ENCODE data around the gene SLC49A3.
"Not testable (repeated sequence)": the region's sequence is repeated elsewhere in the genome, so short reads cannot be mapped to it uniquely, and the experiment has no call there.

SLC49A3 gene

GRCh38 chr4:688854-689681 lies at the start of gene SLC49A3:
TSS of gene SLC49A3 (minus strand) at chr4:689151. CDS start at chr4:689127, 24 bp downstream.
- DNase-seq = no peak

GRCh38 chr4:736561-736960 lies 47.6 kb upstream of the SLC49A3 start:
- DNase-seq = not testable (repeated sequence)

- no peak for DNase-seq
Observed at GRCh38 chr4:735583-735982, 46.6 kb upstream of the SLC49A3 start.

DNA sequence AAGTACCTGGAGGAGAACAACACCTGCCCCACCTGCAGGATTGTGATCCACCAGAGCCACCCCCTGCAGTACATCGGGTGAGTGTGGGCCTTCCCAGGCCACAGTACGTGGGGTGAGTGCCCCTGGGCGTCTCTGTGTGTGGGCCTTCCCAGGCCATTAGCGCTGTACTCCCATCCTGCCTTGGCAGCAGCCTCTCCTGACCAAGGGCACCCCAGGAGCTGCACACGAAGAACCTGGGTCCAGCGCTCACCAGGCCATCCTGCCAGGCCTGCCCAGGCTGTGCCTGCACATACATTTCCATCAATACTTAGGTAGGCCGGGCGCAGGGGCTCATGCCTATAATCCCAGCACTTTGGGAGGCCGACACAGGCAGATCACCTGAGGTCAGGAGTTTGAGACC lies 46.0 kb upstream of the SLC49A3 start:
- no peak for DNase-seq

DNA sequence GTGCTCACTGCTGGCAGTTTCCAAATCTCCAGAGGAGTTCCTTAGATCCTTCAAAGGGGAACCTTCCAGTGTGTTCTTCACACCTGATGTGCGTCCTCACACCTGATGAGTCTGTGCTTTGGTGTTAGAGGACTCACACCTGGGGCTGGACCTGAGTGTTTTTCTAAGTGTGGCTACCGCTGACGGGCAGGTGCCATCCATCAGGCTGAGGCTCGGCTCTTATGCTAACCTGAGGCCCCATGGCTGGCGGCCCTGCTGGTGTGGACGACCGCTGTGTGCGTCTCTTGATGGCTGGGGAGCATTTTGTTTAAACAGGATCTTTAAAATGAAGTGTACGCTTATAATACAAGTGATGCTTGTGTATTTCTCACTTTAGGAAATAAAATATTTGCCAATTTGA lies 45.1 kb upstream of the SLC49A3 start:
- DNase-seq = no peak

- DNase-seq = no peak
Observed at GRCh38 chr4:733631-733980, 44.7 kb upstream of the SLC49A3 start.

- DNase-seq = no peak
Observed at GRCh38 chr4:732911-733630, 44.1 kb upstream of the SLC49A3 start.

DNA sequence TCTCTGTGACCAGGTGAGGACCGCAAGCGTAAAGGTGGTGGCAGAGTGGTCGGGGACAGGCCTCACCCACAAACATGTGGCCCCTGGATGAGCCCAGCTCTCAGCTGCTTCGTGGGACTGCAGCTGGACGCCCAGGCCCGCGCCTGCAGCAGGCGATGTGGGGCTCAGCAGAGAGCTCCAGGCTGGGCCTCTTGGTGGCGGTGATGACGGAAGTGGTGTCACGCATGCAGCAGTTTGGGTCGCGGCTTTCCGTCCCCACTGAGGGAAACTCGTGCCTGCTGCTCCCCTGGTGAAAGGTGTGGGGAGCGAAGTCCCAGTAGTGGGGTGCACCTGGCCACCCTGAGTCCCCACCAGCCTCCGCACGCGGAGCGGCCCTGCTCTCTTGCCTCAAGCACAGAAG lies 43.5 kb upstream of the SLC49A3 start:
- DNase-seq = no peak

DNA sequence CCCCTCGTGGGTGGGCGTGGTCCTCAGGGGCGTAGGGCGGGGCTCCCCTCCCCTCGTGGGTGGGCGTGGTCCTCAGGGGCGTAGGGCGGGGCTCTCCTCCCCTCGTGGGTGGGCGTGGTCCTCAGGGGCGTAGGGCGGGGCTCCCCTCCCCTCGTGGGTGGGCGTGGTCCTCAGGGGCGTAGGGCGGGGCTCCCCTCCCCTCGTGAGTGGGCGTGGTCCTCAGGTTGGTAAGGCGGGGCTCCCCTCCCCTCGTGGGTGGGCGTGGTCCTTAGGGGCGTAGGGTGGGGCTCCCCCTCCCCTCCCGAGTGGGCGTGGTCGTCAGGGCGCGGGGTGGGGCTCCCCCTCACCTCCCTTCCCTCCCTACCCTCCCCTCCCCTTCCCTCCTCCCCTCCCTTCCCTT lies 43.0 kb upstream of the SLC49A3 start:
- not testable (repeated sequence) for DNase-seq

DNA sequence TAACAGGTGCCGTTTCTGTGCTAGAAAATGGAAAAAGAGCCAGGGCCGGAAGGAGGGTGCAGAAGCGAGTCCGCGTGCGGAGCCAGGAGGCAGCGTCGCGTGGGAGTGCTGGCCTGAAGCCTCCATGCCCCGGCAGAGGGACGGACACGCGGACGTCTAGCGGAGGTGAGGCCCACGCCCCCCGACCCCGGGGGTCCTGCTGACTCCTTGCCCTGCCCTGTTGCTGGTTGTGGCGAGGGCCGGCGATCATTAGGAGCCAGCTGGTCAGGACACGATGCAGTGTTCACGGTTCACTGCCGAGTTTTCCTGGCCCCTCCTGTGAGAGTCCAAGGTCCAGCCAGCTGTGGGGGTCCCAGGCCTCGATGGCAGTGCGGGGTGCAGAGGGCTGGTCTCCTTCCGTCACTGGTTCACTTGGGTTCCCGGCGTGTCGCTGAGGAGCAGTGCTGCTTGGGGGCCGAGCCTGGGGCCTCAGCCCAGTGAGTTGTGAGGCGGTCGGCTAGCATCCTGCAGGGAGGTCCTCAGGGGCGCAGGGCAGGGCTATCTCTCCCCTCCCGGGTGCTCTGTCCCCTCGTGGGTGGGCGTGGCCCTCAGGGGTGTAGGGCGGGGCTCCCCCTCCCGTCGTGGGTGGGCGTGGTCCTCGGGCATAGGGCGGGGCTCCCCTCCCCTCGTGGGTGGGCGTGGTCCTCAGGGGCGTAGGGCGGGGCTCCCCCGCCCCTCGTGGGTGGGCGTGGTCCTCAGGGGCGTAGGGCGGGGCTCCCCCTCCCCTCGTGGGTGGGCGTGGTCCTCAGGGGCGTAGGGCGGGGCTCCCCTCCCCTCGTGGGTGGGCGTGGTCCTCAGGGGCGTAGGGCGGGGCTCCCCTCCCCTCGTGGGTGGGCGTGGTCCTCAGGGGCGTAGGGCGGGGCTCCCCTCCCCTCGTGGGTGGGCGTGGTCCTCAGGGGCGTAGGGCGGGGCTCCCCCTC lies 42.3 kb upstream of the SLC49A3 start:
- not testable (repeated sequence) for DNase-seq

GRCh38 chr4:730511-730910 lies 41.6 kb upstream of the SLC49A3 start:
- DNase-seq = no peak

DNA sequence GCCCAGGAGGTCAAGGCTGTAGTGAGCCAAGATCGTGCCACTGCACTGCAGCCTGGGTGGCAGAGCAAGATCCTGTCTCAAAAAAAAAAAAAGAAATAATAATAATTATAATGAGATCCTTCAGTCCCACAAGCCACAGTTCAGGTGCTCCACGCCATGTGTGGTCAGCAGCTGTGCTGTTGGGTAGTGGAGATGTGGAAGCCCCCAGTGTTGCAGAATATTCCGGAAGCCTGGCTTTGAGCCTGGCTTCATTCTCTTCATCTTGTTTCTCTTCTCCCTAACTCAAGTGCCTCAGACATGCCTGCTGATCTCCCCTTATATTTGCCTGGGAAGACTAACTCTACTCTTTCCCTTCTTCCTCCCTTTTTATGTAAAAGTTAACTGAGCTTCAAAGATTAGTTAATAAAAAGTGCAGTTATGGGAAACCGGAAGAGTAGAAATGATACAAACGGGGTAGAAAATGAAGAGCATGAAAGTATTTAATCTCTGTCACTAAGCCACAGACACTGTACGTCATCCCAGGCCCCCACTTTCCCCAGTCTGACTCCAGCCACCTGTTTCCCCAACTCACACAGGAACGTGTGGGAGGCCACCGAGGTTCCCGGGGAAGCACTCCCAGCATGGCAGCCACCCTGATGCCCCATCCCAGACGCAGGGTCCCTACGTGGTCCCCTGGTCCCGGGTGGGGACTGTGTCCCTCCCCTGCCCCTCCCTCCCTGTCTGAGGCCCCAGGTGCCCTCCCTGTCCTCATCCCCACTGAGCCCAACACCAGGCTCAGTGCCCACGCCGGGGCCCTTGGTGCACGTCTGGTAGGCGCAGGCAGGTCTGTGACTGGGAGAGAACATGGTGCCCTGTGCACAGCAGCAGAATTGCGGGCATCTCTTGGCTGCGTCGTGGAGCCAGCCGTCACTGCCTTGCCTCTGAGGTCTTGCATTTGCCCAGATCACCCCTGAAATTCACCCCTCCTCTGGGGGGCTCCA lies 40.7 kb upstream of the SLC49A3 start:
- no peak for DNase-seq

GRCh38 chr4:727576-727975 lies 38.6 kb upstream of the SLC49A3 start:
- DNase-seq = no peak

GRCh38 chr4:726838-727237 lies 37.9 kb upstream of the SLC49A3 start:
- no peak for DNase-seq

GRCh38 chr4:726235-726787 lies 37.4 kb upstream of the SLC49A3 start:
- no peak for DNase-seq

DNA sequence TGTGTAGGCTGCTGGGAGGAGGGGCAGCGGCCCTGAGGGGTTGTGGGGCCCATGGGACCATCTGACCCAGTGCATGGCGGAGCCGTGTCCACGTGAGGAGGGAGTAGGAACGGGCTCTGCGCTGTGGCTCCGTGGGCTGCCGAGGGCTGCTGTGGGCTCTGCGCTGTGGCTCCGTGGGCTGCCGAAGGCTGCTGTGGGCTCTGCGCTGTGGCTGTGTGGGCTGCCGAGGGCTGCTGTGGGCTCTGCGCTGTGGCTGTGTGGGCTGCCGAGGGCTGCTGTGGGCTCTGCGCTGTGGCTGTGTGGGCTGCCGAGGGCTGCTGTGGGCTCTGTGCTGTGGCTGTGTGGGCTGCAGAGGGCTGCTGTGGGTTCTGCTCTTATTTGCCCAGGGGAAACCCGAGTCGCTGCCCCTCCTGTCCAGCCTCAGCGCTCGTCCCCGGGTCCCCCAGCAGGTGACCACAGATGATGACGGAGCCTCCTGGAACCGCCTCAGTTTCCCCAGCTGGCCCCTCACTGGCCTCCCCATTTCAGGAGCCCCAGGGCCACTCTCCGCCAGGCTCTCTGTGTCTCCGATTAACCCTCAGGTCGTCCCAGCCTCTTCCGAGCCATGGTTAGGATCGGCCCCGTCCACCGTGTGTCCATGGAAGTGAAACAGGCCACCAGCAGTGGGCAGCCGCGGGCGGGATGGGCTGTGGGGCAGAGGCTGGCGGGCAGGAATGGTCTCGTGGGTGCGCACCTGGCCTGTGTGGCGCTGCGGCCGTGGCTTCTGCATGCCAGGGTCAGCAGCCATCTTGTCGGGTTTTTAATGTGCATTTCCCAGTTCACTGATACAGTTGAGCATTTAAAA lies 36.7 kb upstream of the SLC49A3 start:
- no peak for DNase-seq

DNA sequence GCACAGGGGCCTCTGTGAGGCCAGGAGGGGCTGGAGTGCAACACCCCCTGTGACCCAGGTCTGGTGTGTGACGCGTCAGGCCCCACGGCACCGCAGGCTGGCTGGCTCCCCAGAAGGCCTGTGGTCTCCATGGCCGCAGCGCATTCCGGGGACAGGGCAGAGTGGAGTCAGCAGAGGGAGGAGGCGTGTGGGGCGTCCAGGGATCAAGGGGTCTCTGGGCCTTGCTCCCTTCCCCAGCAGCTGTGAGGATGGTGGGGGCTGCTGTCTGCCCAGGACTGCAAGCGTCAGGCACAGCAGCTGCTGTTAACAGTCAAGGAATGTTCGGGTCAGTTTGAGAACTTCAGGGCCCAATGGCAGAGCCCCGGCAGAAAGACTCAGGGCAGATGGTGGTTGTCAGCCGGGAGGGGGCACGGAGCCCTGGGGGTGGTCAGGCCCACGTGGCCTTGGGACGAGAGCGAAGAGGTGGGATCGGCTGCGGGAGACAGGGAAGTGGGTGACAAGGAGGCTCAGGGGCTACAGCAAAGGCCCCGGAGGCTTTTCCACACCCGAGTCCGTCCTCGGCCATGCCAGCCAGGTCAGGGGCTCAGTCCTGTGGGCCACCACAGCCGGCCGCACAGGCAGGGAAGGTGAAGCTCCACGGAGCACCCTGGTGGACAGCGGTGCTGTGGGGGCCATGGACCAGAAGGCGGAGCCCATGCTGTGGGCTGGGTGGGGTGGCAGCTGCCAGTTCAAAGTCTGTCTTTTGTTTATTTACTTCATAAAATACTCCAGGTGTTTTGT lies 35.0 kb upstream of the SLC49A3 start:
- no peak for DNase-seq

DNA sequence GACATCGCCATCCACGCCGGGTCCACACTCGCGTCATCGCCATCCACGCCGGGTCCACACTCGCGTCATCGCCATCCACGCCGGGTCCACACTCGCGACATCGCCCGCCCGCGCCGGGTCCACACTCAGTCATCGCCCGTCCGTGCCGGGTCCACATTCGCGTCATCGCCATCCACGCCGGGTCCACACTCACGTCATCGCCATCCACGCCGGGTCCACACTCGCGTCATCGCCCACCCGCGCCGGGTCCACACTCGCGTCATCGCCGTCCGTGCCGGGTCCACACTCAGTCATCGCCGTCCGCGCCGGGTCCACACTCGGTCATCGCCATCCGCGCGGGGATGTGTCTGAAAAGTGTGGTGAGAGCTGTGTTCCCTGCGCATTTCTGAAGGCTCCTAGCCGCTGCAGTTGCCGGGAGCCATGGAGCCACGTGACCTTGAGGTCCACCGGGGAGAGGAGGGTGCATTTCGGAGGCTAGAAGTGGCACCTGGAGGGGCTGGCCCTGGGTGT lies 34.0 kb upstream of the SLC49A3 start:
- no peak for DNase-seq

- no peak for DNase-seq
Observed at GRCh38 chr4:722169-722725, 33.3 kb upstream of the SLC49A3 start.
